CD4-positive, alpha-beta T cell treated with Interferon gamma for 1 hour (primary cell): ENCODE data around the gene SMAGP.
"Not testable (repeated sequence)": the region's sequence is repeated elsewhere in the genome, so short reads cannot be mapped to it uniquely, and the experiment has no call there.

ENCODE experiments used
- DNase-seq: peaks from one replicate; pipeline ENCODE4 v3.0.0-alpha.2; 2020

SMAGP gene, protein sequence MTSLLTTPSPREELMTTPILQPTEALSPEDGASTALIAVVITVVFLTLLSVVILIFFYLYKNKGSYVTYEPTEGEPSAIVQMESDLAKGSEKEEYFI

DNA sequence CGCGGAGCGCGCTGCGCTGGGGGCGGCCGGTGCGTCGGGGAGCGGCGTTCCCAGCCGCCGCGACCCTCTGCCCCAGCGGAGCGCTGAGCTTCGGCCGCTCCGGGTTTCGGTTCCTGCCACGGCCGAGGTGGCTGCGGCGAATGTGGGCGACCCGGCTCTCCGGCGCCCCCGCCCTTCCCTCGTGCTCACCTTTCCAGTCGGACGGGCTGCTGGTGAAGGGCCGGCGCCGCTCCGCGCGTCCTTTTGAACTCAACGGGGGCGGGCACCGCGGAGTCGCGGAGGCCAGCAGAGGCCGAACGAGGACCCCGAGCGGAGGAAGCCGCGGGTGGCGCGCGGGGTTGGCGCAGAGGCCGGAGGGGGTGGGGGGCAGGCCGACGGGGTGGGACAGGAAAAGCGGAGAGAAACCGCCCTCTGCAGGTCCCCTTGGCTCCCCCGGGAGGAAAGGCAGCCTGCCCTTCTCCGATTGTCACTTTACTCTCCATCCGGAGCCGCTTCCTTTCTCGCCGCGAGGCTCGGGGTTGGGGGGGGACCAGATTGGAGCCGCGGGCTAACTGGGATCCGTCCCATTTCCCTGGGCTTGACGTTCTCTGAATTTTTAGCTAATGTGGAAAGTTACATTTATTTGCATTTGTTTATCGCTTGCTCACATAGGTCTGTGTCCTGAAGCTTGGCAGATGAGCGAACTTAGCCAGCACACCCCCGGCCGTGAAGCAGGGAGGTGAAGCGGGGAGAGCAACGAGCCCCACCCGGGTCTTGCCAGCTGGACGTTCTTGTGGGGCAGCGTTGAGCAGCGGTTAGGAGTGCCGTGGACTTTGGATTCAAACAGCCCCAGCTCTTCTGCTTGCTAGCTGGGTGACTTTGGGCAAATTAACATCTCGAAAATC, at the start of gene SMAGP:
SMAGP (minus strand) TSS at position 349 of the 884 bp plus-strand sequence. CDS start 1,137 bp downstream, outside the sequence.
- peak; percentile 41 for DNase-seq

- peak; percentile 45 for DNase-seq
Measured at GRCh38 chr12:51318846-51319599, 48.8 kb upstream of the SMAGP start.

DNA sequence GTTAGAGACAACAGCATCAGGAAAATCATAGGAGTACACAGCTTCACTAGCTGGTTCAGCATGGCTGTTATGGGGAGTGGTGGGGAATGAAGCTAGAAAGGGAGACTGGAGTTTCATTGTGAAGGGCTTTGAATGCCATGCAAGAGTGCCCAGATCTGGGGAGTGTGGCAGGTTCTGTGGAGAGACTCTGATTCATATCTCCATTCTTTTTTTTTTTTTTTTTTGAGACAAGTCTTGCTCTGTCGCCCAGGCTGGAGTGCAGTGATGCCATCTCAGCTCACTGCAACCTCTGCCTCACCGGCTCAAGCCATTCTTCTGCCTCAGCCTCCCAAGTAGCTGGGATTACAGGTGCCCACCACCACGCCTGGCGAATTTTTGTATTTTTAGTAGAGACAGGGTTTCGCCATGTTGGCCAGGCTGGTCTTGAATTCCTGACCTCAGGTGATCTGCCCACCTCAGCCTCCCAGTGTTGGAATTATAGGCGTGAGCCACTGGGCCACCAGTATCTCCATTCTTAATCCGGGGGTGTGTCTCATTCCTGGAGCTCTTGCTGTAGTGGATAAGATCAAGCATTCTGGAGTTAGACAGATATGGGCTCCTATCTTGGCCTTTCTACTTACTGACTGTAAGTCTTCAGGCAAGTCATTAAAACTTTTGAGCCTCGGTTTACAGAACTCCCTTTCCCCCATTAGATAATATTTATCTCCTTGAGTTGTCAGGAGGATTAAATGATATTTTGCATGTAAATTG, 48.0 kb upstream of the SMAGP start:
- not testable (repeated sequence) for DNase-seq

DNA sequence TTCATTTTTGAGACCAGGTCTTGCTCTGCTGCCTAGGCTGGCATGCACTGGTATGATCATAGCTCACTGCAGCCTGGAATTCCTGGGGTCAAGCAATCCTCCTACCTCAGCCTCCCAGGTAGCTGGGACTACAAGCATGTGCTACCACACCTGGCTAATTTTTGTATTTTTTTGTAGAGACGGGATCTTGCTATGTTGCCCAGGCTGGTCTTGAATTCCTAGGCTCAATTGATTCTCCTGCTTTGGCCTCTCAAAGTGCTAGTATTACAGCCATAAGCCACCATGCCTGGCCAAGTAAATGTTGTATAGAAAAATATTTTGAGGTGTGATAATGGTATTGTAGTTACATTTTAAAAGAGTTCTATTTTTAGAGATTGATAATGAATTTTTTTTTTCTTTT, 41.2 kb upstream of the SMAGP start:
- DNase-seq = no peak

DNA sequence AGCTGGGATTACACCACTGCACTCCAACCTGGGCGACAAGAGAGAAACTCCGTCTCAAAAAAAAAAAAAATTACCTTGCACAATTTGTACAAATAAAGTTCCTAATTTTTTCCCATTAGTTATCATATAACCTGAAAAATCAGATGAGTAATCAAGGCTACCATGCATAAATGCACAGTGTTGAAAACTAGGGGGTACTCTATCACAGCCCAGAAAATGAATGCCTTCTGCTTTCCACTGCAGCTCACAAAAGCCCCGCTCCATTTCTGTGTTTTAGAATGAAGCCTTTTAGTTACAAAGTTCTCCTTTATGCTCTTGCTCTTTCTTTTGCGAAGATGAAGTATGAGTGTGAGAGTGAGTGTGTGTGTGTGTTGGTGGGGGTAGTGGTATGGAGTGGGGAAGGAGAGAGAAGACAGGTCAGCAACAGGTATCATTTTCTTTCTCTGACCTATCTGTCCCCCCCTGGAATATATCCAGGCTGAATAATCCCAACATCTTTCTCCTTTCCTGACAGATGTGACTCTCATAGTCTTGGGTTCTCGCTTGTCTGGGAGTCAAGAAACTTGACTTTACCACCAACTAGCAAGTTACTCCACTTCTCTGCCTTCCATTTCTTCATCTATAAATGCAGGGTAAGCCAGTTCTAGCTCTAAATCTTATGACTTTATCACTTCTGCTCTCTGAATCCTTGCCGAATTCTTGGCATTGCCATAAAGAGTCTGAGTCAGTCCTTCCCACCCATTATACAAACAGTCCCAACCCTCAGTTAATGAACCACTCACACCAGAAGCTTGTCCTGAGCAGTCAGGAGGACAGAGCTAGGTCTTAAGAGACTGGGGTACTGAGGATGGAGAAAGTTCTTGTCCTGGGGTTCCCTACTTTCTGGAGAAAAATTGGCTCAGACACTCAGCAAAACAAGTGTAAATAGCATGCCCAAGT, 37.7 kb upstream of the SMAGP start:
- DNase-seq = no peak

DNA sequence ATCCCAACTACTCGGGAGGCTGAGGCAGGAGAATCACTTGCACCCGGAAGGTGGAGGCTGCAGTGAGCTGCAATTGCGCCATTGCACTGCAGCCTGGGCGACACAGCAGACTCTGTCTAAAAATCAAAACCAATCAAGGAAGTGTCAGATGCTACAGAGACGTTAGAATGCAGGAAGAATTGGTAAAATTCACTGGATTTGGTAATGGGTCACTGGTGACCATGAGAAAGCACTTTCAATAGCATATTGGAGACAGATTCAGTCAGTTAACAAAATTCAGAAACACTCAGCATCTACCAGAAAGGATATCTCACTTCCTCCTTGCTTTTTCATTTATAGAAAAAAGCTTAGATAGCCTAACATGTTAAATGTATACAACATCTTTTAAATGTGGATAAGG, 36.3 kb upstream of the SMAGP start:
- DNase-seq = no peak

DNA sequence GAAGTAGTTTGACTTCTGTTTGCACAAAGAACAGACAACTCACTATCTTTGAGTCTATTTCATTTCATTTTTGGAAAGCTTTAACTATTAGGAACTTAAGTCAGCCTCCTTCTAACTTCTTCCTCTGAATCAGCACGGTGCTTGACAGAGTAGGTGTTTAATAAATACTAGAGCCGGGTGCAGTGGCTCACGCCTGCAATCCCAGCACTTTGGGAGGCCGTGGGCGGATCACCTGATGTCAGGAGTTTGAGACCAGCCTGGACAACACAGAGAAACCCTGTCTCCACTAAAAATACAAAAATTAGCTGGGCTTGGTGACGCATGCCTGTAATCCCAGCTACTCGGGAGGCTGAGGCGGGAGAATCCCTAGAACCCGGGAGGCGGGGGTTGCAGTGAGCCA, 30.6 kb upstream of the SMAGP start:
- not testable (repeated sequence) for DNase-seq

DNA sequence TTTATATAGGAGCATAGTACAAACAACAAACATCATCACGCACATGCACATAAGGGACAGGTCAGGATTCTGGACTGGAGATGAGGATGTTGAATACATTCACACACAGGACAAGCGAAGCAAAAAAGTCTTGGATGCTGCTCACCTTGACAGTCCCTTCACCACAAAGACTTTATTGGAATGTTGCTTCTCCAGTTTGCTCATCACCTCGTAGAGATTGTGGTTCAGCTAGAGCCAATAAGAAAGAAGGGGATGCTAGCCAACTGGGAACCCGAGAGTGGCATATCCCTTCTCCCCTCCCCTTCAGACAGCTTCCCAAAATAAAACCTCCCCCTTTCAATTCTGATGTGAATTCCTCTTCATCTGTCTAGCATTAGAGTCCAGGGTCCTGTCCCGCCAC, 25.4 kb upstream of the SMAGP start:
- no peak for DNase-seq

- DNase-seq = not testable (repeated sequence)
Measured at GRCh38 chr12:51294097-51294496, 23.9 kb upstream of the SMAGP start.

DNA sequence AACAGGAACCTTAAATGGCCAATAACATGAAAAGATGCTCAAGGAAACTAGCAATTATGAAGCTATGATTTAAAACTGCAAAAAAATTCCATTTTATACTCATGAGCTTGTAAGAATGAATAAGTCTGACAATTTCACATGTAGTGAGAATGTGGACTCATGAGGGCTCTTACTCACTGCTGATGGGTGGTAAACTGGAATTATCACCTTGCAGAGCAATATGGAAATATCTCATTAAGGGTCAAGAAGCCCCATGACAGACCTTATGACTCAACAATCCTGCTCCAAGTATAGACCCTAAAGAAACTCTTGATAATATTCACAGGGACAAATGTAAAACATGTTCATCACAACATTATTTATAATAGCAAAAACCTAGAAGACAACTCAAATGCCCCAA, 23.5 kb upstream of the SMAGP start:
- no peak for DNase-seq

GRCh38 chr12:51291603-51292513, 21.6 kb upstream of the SMAGP start:
- DNase-seq = peak; percentile 33

GRCh38 chr12:51285843-51286242, 15.6 kb upstream of the SMAGP start:
- no peak for DNase-seq

DNA sequence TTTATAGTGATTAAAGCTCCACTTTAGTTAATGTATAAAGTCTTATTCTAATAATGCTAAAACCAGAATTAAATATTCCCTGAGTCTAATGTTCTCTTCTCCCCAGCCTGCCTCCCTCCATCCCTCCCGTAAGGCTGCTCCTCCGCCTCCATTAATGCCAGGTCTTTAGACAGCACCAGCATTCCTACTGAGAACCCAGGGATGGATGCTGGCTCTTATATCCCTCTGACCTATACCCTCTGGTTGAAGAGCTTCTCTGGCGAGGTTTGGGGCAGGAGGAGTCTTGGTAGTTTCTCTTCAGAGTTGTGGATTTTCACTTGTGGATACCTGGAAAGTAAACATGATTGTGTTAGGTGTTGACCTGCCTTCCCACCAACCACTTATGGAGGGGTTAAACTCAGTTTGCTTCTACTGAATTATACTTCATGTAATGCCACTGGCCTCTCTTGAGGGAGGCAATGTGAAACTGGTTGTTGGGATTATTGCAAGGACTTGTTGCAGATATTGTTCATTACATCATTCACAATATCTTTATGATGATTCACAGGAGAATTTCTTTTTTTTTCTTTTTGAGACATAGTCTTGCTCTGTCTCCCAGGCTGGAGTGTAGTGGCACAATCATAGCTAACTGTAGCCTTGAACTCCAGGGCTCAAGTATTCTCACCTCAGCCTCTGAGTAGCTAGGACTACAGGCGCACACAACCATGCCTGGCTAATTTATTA, 11.1 kb upstream of the SMAGP start:
- no peak for DNase-seq

DNA sequence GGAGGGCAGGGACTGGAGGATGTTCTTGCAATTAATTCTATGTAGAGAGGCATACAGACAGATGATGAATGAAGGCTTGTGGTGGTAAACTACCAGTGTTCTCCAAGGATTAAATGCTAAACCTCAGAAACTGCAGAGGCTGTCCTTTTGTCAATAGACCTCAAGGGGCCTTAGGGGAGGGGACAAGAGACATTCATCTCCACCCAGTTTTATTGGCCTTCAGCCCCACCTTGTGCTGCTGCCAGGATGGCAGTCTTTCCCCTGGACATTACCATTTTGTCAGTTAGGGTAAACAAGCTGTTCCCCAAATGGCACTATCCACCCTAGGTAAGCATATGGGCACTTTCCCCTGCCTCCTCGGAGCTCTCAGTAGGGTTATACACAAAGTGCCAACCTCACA, 4.9 kb upstream of the SMAGP start:
- no peak for DNase-seq

GRCh38 chr12:51272810-51273209, 2.6 kb upstream of the SMAGP start:
- DNase-seq = not testable (repeated sequence)

DNA sequence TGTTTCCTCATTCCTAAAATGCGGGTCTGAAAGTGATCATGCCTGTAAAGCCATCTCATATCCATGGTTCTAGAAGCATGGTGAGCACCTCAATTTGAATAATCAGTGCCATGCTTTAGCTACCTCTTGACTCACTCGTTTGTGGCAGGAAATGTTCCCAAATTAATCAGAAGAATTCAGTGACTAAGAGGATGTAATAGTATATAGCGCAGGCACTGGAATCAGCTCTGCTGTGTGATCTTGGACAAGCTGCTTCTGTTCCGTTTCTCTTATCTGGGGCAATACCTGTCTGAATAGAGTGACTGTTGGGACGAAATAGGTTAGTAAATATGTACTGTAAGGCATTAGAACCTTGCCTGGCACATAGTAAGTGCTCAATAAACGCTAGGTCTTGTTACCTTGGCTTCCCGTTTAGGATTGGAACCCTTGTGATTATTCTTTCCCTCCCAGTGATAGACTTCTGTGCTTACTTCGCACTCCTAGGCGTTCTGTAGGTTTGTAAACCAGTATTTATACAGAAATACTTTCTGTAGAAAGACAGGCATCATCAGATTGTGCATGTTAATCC, 820 bp upstream of the SMAGP start:
- no peak for DNase-seq

DNA sequence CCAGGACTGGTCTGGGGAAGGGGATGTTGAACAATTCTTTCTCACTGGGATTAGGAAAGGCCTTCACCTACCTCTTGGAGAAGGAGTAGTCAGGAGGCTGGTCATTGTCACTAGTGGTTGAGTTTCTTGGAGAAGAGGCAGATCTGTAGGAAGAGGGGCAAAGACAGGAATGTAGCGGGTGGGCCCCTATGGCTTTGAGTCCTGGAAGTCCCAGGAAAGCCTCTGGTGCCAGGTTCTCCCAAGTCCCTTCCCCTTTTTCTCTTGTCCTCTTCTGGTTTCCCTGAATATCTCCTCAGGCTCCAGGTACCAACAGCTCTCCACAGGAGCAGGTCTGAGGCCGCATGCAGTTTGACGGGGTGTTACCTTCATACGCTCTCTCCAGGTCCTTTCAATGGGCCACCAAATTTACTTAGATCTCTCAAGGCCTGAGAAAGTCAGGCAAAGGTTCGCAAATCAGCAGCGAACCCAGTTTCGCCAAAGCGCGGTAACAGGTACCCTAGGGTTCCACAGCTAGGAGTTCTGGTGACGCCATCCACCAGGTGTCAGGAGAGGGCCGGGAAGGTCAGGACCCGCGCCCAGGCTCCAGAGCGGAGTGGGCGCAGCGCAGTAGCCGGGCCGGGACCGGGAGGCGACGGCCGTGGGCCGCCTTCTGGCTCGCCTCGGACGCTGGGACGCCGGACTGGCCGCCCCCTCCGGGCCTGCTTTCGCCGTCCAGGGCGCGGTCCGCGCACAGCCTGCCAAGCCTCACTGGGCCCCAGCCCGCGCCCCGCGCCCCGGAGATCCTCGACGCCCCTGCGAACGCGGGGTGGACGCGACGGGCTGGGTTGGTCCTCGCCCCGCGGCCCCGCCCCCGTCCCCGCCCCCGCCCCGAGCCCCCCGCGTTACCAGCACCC, 795 bp downstream of the SMAGP start:
- peak; percentile 48 for DNase-seq

GRCh38 chr12:51265024-51265423, 5.2 kb downstream of the SMAGP start:
- DNase-seq = no peak

GRCh38 chr12:51264297-51264696, 5.9 kb downstream of the SMAGP start:
- DNase-seq = no peak
